GM19397 (cell line): ENCODE data around the gene CYTH3.
"Not testable (repeated sequence)": the region's sequence is repeated elsewhere in the genome, so short reads cannot be mapped to it uniquely, and the experiment has no call there.

Experiments used
- ATAC-seq: cut with Tn5 transposase; IDR thresholded peaks from one replicate; pipeline ENCODE4 v1.9.1; 2021; ENCODE audit warnings: mild to moderate bottlenecking, moderate library complexity; ENCODE audit not compliant: unreplicated experiment

Gene CYTH3

DNA sequence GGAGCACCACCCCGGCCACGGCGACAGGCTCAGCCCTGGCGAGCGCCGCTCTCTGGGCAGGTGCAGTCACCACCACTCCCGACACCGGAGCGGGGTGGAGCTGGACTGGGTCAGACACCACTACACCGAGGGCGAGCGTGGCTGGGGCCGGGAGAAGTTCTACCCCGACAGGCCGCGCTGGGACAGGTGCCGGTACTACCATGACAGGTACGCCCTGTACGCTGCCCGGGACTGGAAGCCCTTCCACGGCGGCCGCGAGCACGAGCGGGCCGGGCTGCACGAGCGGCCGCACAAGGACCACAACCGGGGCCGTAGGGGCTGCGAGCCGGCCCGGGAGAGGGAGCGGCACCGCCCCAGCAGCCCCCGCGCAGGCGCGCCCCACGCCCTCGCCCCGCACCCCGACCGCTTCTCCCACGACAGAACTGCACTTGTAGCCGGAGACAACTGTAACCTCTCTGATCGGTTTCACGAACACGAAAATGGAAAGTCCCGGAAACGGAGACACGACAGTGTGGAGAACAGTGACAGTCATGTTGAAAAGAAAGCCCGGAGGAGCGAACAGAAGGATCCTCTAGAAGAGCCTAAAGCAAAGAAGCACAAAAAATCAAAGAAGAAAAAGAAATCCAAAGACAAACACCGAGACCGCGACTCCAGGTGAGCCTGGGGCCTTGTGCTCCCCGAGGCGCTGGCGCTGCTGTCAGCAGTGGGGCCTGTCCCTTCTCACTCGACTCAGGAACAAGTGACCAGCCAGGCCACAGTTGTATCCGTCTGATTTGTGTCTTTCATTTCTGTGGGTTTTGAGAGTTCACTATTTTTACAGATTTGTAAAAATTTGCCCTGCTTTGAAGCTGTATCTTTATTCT is 117.7 kb downstream of the CYTH3 start:
- no peak for ATAC-seq

DNA sequence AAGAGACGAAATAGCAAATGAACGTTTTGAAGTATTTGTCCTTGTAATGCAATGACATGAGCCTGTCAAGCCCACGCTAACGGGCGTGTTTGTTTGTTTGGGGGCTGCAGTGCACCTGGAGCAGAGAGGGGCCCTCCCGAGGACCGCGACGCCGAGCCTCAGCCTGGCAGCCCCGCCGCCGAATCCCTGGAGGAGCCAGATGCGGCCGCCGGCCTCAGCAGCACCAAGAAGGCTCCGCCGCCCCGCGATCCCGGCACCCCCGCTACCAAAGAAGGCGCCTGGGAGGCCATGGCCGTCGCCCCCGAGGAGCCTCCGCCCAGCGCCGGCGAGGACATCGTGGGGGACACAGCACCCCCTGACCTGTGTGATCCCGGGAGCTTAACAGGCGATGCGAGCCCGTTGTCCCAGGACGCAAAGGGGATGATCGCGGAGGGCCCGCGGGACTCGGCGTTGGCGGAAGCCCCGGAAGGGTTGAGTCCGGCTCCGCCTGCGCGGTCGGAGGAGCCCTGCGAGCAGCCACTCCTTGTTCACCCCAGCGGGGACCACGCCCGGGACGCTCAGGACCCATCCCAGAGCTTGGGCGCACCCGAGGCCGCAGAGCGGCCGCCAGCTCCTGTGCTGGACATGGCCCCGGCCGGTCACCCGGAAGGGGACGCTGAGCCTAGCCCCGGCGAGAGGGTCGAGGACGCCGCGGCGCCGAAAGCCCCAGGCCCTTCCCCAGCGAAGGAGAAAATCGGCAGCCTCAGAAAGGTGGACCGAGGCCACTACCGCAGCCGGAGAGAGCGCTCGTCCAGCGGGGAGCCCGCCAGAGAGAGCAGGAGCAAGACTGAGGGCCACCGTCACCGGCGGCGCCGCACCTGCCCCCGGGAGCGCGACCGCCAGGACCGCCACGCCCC is 118.5 kb downstream of the CYTH3 start:
- no peak for ATAC-seq

DNA sequence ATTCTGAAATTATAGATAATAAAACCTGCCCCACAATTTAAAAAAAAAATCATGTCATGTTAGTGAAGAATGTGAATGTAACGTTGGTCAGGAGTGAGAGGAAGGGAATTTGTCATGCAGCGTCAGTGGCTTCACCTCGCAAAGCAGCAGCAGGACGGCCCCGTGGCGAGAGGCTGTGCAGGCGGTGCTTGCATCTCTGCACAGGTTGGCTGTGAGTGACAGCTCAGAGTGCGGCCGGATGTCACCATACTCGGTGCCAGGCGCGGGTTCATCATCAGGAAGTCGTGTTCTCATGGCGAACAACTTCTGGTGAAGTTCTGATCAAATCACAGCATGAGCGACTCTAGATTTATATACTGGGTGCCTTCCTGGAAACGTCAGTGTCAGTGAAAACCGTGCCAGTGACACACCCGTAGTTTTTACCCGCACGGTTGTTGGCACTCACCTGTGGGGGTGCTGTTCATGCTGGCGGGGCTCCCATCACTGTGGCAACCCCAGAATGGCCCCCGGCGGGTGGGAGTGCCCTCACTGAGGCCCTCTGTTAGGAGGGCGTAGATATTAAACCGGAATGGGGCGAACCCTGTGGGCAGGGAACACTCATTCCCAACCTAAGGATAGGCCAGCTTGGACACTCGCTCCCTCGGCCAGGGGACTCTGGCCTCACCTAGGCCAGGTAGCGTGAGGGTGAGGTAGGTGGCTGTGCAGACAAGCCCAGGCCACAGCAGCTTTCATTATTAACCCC is 120.3 kb downstream of the CYTH3 start:
- ATAC-seq: no peak

DNA sequence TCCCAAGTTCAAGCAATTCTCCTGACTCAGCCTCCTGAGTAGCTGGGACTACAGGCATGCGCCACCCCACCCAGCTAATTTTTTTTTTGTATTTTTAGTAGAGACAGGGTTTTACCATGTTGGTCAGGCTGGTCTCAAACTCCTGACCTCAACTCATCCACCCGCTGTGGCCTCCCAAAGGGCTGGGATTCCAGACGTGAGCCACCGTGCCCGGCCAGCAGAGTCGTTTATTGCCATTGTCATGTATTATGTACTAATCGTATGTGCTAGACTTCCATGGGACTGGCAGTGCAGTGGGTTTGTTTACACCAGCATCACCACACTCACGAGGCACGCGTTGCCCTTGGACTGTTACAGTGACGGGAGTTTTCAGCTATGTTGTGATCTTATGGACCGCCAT is 120.9 kb downstream of the CYTH3 start:
- ATAC-seq: not testable (repeated sequence)

DNA sequence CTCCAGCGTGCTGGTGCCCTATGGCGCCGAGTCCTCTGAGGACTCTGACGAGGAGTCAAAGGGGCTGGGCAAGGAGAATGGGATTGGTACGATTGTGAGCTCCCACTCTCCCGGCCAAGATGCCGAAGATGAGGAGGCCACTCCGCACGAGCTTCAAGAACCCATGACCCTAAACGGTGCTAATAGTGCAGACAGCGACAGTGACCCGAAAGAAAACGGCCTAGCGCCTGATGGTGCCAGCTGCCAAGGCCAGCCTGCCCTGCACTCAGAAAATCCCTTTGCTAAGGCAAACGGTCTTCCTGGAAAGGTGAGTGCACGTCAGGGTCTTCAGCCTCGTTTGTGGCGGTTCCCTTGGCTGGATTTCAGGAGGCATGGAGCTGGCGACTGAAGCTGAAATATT is 122.4 kb downstream of the CYTH3 start:
- no peak for ATAC-seq

DNA sequence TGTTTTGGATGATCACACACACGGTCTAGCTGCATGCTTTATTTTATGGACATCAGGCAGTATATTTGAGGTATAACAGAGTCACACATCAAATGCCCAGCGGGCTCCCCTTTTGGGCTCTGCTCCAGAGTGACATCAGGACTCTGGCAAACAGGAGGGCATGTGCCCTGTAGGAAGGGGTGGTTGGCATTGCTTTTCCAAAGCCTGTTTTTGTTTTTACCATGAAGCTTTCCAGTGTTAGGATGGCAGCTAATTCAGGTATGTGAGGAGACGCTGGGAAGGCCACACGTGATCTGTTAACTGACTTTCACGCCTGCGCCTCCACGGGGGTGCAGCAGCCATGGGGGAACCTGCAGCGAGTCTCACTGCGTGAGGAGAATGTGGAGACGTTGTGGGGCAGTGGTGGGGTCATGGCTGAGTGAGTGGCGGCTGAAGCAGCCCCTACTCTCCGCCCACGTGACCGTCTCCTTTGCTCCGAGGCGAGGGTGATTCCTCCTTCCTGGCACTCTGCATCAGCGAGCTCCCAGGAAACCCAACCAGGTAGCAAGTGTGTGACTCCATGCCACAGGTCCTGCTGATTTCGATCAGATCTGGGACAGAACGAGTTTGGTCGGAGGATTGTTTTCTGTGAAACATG is 123.6 kb downstream of the CYTH3 start:
- no peak for ATAC-seq

DNA sequence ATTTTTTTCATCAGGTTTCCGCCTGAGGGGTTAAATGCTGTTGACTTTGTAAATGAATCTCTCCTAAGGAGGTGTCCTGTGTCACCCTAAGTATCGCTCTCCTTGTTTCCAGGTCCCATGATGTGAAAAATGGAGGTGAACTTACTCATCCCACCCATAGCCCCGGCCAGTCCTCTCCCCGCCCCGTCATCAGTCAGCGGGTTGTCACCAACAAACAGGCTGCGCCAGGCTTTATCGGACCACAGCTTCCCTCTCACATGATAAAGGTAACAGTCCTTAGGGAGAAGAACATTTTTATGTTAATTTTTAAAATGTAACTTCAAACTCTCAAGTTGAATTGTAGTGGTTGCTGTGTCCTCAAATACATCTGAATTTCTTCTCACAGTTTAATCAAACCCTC is 124.8 kb downstream of the CYTH3 start:
- no peak for ATAC-seq

DNA sequence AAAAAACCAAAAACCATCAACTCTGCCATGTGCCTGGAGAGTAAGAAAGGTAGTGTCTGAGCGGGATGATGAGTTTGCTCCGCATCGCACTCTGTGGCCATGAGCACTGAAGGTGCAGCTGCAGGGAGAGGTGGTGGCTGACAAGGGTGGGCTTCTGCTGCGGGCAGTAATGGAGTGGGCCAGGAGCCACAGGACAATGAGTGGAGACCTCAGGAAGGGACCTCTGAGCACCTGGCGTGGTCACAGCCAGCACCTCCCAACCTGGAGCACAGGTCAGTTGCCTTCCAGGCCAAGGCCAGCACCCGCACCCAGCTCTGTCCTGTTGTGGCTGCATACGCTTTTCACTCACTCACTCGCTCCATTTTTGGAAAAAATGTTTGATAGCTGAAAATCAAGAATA is 125.8 kb downstream of the CYTH3 start:
- ATAC-seq: no peak

DNA sequence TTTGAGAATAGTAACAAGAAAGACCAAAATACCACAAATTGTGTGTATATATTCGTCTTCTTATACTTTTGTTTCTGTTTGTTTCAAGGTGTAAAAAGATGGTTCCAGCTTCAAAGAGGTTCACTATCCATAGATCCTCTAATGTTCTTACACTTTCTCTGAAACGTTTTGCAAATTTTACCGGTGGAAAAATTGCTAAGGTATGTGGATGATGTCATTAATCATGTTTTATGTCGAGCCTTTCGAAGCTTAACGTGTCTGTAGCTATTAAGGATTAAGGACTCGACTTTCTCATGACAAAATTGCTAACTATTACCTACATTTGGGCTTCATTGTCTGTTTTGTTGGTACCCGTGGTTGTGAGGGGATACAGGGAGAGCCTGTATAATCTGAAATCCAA is 128.4 kb downstream of the CYTH3 start:
- no peak for ATAC-seq

DNA sequence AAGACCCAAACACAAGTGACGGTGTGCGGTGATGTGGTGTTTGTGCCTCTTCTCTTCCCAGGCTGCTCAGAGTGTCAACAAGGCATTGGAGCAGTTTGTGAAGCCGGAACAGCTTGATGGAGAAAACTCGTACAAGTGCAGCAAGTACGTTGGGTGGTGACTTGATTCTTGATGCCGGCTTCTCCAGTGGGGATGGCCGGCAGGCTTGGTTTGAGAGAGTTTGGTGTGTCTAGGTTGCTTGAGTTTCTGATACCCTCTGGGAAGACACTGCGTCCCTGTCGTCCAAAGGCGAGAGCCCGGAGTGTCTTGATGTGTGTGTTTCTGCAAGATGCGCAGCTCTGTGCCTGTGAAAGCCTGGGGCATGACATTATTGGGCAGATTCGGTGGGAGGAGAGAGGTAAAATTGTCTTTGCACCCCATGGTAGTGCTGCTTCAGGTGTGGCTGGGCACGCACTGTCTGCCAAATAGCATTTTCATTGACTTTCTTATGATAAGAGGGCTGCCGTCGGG is 129.5 kb downstream of the CYTH3 start:
- ATAC-seq: no peak

DNA sequence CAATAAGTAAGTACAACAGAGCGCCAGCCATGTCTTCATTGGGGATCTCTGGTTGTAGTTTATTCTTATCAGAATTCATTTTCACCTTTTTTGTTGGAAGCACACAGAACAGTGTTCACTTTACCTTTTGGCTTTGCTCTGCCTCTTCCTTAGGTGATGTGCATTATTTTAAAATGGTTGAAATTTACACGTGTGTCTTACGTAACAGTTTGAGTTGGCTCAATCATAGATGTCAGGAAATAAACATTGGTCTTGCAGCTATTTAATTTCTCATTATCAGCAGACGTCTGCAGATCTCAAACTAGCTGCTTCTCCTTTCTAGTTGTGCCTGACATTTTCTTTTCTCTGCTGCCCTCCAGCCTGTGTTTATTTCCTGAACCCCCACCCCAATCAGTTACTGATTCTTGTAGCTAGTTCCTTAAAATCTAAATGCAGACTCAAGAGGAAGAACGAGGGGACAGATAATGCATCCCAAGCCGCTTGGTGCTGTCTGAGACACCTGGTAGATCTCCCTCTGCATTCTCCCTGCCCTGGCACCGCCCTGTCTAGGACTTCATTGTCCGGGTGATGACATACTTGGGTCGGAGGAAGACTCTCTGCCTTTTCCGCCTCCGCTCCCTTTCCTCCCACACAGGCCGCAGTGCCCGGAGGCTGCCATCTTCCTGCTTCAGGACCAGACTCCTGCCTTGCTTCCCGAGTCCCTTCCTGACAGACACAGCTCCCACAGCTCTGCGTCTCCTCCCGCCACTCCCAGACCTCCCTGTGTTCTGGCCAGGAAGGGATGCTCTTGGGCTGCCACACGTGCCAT is 133.0 kb downstream of the CYTH3 start:
- no peak for ATAC-seq

DNA sequence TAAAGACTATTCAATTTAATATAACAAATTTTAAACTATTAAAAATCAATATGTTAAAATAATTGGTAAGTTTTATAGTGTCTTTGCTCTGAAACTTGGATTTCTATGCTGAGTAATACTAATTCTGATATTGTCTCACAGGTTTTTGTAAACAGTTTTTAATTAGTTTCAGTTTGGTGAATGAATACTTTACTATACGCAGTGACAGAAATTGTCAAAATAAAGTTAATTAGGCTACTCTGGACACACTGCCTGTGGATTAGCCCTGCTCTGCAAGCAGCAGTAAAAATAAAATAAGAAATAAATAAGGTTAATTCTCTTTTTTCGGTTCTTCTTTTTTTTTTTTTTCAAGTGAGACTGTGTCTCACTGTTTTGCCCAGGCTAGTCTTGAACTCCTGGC is 135.9 kb downstream of the CYTH3 start:
- ATAC-seq: no peak

DNA sequence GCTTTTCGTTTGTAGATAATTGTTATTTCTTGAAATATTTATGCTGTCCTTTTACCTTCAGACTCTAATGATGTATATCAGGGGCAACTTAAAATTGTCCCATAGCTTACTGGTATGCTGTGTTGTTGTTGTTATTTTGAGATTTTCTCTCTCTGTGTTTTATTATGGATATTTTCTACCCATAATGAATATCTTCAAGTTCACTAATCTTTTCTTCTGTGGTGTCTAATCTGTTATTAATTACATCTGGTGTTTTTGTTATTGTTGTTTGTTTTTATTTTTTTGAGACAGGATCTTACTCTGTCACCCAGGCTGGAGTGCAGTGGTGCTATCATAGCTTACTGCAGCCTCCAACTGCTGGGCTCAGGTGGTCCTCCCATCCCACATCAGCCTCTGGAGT is 139.2 kb downstream of the CYTH3 start:
- ATAC-seq: no peak

DNA sequence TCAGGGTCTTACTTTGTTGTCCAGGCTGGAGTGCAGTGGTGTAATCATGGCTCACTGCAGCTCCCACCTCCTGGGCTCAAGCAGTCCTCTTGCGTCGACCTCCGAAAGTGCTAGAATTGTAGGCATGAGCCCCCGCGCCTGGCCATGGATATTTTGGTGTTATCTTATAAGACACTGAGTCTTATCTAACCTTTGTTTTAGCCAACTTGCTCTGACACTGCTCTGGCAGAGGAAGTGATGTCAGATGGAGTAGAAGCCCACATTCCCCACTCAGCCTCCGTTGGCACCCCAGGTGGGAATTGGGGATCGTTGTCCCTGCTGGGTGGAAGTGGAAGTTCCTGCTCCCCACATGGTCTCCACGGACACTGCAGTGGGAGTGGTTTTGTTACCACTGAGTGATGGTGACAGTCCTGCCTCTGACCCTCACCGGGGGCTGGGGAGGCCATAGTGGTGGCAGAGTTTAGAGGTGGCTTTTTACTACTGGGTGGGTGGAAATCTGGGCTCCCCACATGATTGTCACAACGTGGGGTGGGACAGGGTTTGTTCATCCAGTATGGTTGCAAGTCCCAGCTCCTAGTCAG is 142.3 kb downstream of the CYTH3 start:
- ATAC-seq: no peak

DNA sequence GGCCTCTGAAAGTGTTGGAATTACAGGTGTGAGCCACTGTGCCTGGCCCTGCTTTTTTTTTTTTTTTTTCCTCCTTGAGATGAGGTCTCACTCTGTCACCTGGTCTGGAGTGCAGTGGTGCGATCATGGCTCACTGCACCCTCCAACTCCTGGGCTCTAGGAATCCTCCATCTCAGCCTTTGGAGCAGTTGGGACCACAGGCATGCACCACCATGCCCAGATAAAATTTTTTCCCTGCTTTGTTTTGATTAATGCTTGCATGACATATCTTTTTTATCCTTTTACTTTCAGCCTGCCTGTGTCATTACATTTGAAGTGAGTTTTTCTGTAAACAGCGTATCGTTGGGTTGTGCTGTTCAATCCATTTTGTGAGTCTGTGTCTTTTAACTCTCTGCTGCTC is 144.2 kb downstream of the CYTH3 start:
- no peak for ATAC-seq

DNA sequence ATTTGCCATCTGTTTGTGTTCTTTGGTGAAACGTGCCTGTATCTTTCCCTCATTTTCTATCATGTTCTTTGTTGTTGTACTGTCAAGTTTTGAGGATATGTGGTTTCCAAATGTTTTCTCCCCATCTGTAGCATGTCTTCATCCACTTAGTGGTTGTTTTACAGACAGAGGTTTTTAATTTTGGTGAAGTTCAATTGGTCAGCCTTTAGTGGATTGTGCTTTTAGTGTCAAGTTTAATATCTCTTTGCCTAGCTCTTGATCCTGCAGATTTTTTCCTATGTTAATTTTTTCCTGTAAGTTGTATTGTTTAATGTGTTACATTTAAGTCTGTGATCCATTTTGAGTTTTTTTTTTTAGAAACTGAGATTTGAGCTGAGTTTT is 145.3 kb downstream of the CYTH3 start:
- ATAC-seq: no peak

DNA sequence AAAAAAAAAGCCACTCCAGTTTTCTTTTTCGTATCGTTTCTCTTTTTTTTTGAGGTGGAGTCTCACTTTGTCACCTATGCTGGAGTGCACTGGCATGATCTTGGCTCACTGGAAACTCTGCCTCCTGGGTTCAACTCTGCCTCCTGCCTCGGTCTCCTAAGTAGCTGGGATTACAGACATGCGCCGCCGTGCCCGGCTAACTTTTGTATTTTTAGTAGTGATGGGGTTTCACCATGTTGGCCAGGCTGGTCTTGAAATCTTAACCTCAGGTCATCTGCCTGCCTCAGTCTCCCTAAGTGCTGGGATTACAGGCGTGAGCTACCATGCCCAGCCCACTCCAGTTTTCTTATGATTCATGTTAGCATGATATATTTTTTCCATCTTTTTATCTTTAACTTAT is 148.6 kb downstream of the CYTH3 start:
- ATAC-seq: no peak

DNA sequence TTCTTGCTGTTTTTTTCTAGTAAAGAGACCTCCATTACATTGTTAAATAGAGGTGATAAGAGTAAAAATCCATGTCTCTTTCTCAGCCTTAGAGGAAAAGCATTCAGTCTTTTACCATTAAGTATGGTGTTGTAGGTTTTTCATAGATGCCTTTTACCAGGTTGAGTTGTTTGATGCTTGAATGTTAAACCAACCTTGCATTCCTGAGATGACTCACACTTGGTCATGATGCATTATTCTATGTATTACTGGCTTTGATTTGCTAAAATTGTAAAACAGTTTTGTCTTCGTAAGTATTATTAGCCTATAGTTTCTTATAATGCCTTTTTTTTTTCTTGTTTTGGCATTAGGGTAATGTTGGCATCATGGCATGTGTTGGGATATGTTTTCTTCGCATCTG is 151.3 kb downstream of the CYTH3 start:
- ATAC-seq: no peak

DNA sequence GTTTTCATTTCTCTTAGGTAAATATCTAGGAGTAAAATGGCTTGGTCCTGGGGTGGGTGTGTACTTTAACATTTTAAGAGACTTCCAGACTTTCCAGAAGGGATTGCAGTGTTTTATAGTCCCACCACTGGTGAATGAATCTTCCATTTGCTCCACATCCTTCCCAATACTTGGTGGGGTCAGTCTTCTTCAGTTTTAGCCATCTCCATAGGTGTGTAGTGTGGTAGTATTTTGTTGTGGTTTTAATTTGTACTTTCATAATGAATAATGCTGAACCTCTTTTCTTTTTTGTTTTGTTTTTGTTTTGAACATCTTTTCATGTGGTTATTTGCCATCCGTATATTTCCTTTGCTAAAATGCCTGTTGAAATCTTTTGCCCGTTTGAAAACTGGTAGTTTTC is 154.9 kb downstream of the CYTH3 start:
- no peak for ATAC-seq

DNA sequence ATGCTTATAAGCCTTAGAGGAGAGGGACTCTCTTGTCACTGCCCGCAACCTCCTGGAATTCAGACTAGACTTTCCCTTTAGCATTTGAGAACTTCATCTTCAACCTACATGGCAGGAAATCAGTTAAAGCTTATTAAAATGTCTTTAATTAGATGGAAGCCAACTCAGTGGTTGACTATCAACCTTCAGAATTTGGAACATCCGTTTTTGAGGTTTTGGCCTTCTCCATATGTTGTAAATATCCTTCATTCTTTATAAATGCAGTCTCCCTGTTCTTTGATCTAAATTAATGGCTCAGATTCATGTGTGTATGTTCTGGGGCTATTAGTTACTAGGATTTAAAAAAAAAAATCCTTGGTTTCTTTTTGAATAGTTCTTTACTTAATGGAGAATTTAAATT is 156.2 kb downstream of the CYTH3 start:
- ATAC-seq: no peak
